ENCODE measurements around the gene PPP4R1. TPM values are rescaled to one million over a fixed set of nuclear protein-coding genes. Genes with fewer than 3 reads are reported as not detected.

PPP4R1 gene
- total RNA-seq, 6 experiments from 2014 or later, result 15.0 to 36.5 (median 30.1) TPM

GRCh38 chr18:9542924-9543323 lies 71.4 kb downstream of the PPP4R1 start:
- no peaks in the 10 kb centered on the region for H3K9me3 ChIP-seq
- no peak overlapping the region for H3K4me3 ChIP-seq
- DNase-seq (no peak), ATAC-seq (no peak)
- H3K27me3 ChIP-seq, result no peaks in the 10 kb centered on the region
- WGBS (ENCODE audit: insufficient coverage, low coverage, low lambda C conversion rate, missing lambda C conversion rate), result 70% methylated on average over 4 of the region's 4 CpGs
- no peaks in the 10 kb centered on the region for H3K4me1 ChIP-seq
- peaks cover 0 to 17% (median 7%) of the 10 kb centered on the region in 4 donors for H3K36me3 ChIP-seq
- intact Hi-C loops (cut with DNase I), result no loop called here
- H3K27ac ChIP-seq, result no peak overlapping the region
- no peak for TF ChIP-seq POLR2A (IDR thresholded peaks at IDR 0.05)
- TF ChIP-seq CTCF (IDR thresholded peaks at IDR 0.05), result no peak

- no peak for TF ChIP-seq POLR2A (IDR thresholded peaks at IDR 0.05)
- no peak for TF ChIP-seq CTCF (IDR thresholded peaks at IDR 0.05)
- H3K4me3 ChIP-seq, result no peak overlapping the region
- H3K9me3 ChIP-seq, result no peaks in the 10 kb centered on the region
- WGBS (ENCODE audit: insufficient coverage, low coverage, low lambda C conversion rate, missing lambda C conversion rate), result 82% methylated on average over 5 of the region's 8 CpGs
- no peak overlapping the region for H3K27ac ChIP-seq
- ATAC-seq, result no peak
- no peak for DNase-seq
- intact Hi-C loops (cut with DNase I), result no loop called here
- no peaks in the 10 kb centered on the region for H3K4me1 ChIP-seq
- no peaks in the 10 kb centered on the region for H3K27me3 ChIP-seq
- peaks cover 0 to 15% (median 2%) of the 10 kb centered on the region in 4 donors for H3K36me3 ChIP-seq
Observed at GRCh38 chr18:9539938-9540337, 74.4 kb downstream of the PPP4R1 start.

- H3K27me3 ChIP-seq, result no peaks in the 10 kb centered on the region
- H3K9me3 ChIP-seq, result no peaks in the 10 kb centered on the region
- no peak overlapping the region for H3K27ac ChIP-seq
- WGBS (ENCODE audit: insufficient coverage, low coverage, low lambda C conversion rate, missing lambda C conversion rate), result 95% methylated on average over 6 of the region's 6 CpGs
- no peak for ATAC-seq
- H3K4me3 ChIP-seq, result no peak overlapping the region
- H3K4me1 ChIP-seq, result no peaks in the 10 kb centered on the region
- DNase-seq, result no peak
- H3K36me3 ChIP-seq, result peaks cover 0 to 21% (median 3%) of the 10 kb centered on the region in 4 donors
- TF ChIP-seq POLR2A (IDR thresholded peaks at IDR 0.05) (no peak), CTCF (IDR thresholded peaks at IDR 0.05) (no peak)
- intact Hi-C loops (cut with DNase I), result no loop called here
Observed at GRCh38 chr18:9539283-9539682, 75.1 kb downstream of the PPP4R1 start.

GRCh38 chr18:9537677-9538076 lies 76.7 kb downstream of the PPP4R1 start:
- peaks cover 0 to 37% (median 3%) of the 10 kb centered on the region in 4 donors for H3K36me3 ChIP-seq
- ATAC-seq, result no peak
- H3K9me3 ChIP-seq, result no peaks in the 10 kb centered on the region
- 82% methylated on average over 1 of the region's 6 CpGs for WGBS (ENCODE audit: insufficient coverage, low coverage, low lambda C conversion rate, missing lambda C conversion rate)
- H3K27ac ChIP-seq, result no peak overlapping the region
- intact Hi-C loops (cut with DNase I), result no loop called here
- H3K4me3 ChIP-seq, result no peak overlapping the region
- no peak for DNase-seq
- H3K4me1 ChIP-seq, result no peaks in the 10 kb centered on the region
- TF ChIP-seq CTCF (IDR thresholded peaks at IDR 0.05) (no peak), POLR2A (IDR thresholded peaks at IDR 0.05) (no peak)
- no peaks in the 10 kb centered on the region for H3K27me3 ChIP-seq
